GM18517 (cell line): ENCODE data around the gene WASHC3.

ENCODE experiments used
- ATAC-seq: cut with Tn5 transposase; IDR thresholded peaks from one replicate; pipeline ENCODE4 v1.9.1; 2021; ENCODE audit warnings: mild to moderate bottlenecking, moderate library complexity; ENCODE audit not compliant: unreplicated experiment

WASHC3 gene

GRCh38 chr12:101982307-101982706 lies 79.5 kb downstream of the WASHC3 start:
- ATAC-seq: no peak

- ATAC-seq: no peak
Measured at GRCh38 chr12:101981868-101982267, 79.9 kb downstream of the WASHC3 start.

- ATAC-seq: no peak
Measured at GRCh38 chr12:101968770-101969169, 93.0 kb downstream of the WASHC3 start.

- ATAC-seq: no peak
Measured at GRCh38 chr12:101967506-101967905, 94.3 kb downstream of the WASHC3 start.

- ATAC-seq: no peak
Measured at GRCh38 chr12:101966496-101966895, 95.3 kb downstream of the WASHC3 start.

- ATAC-seq: no peak
Measured at GRCh38 chr12:101963697-101964096, 98.1 kb downstream of the WASHC3 start.
